ENCODE measurements around the gene TTLL10. TPM values are rescaled to one million over a fixed set of nuclear protein-coding genes. Genes with fewer than 3 reads are reported as not detected.

TTLL10 gene
- total and polyA plus RNA-seq, 2 experiments from 2014 or later = not detected

GRCh38 chr1:1202831-1203560 is 29.3 kb downstream of the TTLL10 start:
- in situ Hi-C loops (cut with MboI) = no loop called here
- H3K9ac ChIP-seq = no peak overlapping the region

GRCh38 chr1:1203561-1204424 is 30.1 kb downstream of the TTLL10 start:
- Histone ChIP-seq H3K9me2 (ENCODE audit: insufficient read depth) (no peaks in the 10 kb centered on the region), H4K20me1 (ENCODE audit: insufficient read depth) (no peaks in the 10 kb centered on the region), H3K36me3 (ENCODE audit: low read depth) (no peaks in the 10 kb centered on the region), H3K9ac (no peak overlapping the region), H2AFZ (no peak overlapping the region), H3F3A (ENCODE audit: insufficient read depth) (no peaks in the 10 kb centered on the region), H3K79me2 (ENCODE audit: insufficient read depth) (no peaks in the 10 kb centered on the region), H3K4me1 (ENCODE audit: insufficient read depth) (no peaks in the 10 kb centered on the region), H3K27me3 (replicated peaks; ENCODE audit: insufficient read depth) (no peaks in the 10 kb centered on the region), H3K9me3 (ENCODE audit: low read depth) (no peaks in the 10 kb centered on the region), H3K27ac (no peak overlapping the region), H3K4me3 (no peak overlapping the region), H3K4me2 (ENCODE audit: unreplicated experiment) (no peak overlapping the region)
- 65 to 70% methylated on average over 32 to 48 of the region's 49 CpGs for WGBS, 2 experiments (ENCODE audit: low coverage in 1 of 2, low lambda C conversion rate in 2 of 2, missing lambda C conversion rate in 2 of 2)
- no peak for DNase-seq
- no peak for TF ChIP-seq EZH2phosphoT487 (IDR thresholded peaks at IDR 0.05; ENCODE audit: insufficient read depth, low read depth)
- no peak for TF ChIP-seq EZH2 (IDR thresholded peaks at IDR 0.05; ENCODE audit: insufficient read depth, poor library complexity, severe bottlenecking)
- in situ Hi-C loops (cut with MboI) = no loop called here

More at GRCh38 chr1:1202831-1203560, 29.3 kb downstream of the TTLL10 start:
- no peak for TF ChIP-seq EZH2 (IDR thresholded peaks at IDR 0.05; ENCODE audit: insufficient read depth, poor library complexity, severe bottlenecking)
- no peak for TF ChIP-seq EZH2phosphoT487 (IDR thresholded peaks at IDR 0.05; ENCODE audit: insufficient read depth, low read depth)
- 52 to 61% methylated on average over 17 to 24 of the region's 27 CpGs for WGBS, 2 experiments (ENCODE audit: low coverage in 1 of 2, low lambda C conversion rate in 2 of 2, missing lambda C conversion rate in 2 of 2)
- no peak overlapping the region for H2AFZ ChIP-seq
- no peaks in the 10 kb centered on the region for H3F3A ChIP-seq (ENCODE audit: insufficient read depth)
- no peak overlapping the region for H3K4me2 ChIP-seq (ENCODE audit: unreplicated experiment)
- no peak overlapping the region for H3K4me3 ChIP-seq
- H3K79me2 ChIP-seq (ENCODE audit: insufficient read depth) = no peaks in the 10 kb centered on the region
- DNase-seq = no peak
- no peaks in the 10 kb centered on the region for H3K27me3 ChIP-seq (replicated peaks; ENCODE audit: insufficient read depth)
- no peaks in the 10 kb centered on the region for H4K20me1 ChIP-seq (ENCODE audit: insufficient read depth)
- no peak overlapping the region for H3K27ac ChIP-seq
- no peaks in the 10 kb centered on the region for H3K4me1 ChIP-seq (ENCODE audit: insufficient read depth)
- H3K36me3 ChIP-seq (ENCODE audit: low read depth) = no peaks in the 10 kb centered on the region
- no peaks in the 10 kb centered on the region for H3K9me3 ChIP-seq (ENCODE audit: low read depth)
- no peaks in the 10 kb centered on the region for H3K9me2 ChIP-seq (ENCODE audit: insufficient read depth)

DNA sequence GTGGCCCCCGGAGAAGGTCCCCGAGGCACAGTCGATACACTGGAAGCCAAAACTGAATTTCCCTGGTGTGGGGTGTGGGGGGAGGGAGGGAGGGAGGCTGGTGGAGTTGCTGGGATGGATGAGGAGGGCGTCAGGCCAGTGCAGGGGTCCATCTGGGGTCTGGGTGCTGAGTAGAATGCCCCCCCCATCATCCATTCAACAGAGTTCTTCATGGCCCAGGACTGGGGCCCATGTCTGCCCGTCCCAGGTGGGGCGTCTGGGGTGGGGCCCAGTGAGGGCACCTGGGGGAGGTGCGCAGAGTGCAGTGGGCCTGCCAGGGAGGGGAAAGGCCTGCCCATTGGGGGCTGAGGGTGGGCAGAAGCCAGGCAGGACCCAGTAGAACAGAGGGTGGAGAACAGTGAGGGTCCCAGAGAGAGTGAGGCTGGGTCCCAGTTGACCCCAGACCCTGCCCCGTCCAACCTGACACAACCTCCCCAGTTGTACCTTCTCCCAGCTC is 30.8 kb downstream of the TTLL10 start:
- in situ Hi-C loops (cut with MboI) = no loop called here
- no peaks in the 10 kb centered on the region for H4K20me1 ChIP-seq (ENCODE audit: insufficient read depth)
- H3K27ac ChIP-seq = no peak overlapping the region
- H3K79me2 ChIP-seq (ENCODE audit: insufficient read depth) = no peaks in the 10 kb centered on the region
- H3K4me3 ChIP-seq = no peak overlapping the region
- no peak overlapping the region for H3K9ac ChIP-seq
- DNase-seq = no peak
- no peak for TF ChIP-seq EZH2 (IDR thresholded peaks at IDR 0.05; ENCODE audit: insufficient read depth, poor library complexity, severe bottlenecking)
- TF ChIP-seq EZH2phosphoT487 (IDR thresholded peaks at IDR 0.05; ENCODE audit: insufficient read depth, low read depth) = no peak
- H3K4me2 ChIP-seq (ENCODE audit: unreplicated experiment) = no peak overlapping the region
- WGBS, 2 experiments (ENCODE audit: low coverage in 1 of 2, low lambda C conversion rate in 2 of 2, missing lambda C conversion rate in 2 of 2) = 85 to 87% methylated on average over 6 to 8 of the region's 8 CpGs
- H3K27me3 ChIP-seq (replicated peaks; ENCODE audit: insufficient read depth) = no peaks in the 10 kb centered on the region
- no peaks in the 10 kb centered on the region for H3K4me1 ChIP-seq (ENCODE audit: insufficient read depth)
- H3K9me3 ChIP-seq (ENCODE audit: low read depth) = no peaks in the 10 kb centered on the region
- no peaks in the 10 kb centered on the region for H3K36me3 ChIP-seq (ENCODE audit: low read depth)
- no peaks in the 10 kb centered on the region for H3F3A ChIP-seq (ENCODE audit: insufficient read depth)
- H3K9me2 ChIP-seq (ENCODE audit: insufficient read depth) = no peaks in the 10 kb centered on the region
- H2AFZ ChIP-seq = no peak overlapping the region

DNA sequence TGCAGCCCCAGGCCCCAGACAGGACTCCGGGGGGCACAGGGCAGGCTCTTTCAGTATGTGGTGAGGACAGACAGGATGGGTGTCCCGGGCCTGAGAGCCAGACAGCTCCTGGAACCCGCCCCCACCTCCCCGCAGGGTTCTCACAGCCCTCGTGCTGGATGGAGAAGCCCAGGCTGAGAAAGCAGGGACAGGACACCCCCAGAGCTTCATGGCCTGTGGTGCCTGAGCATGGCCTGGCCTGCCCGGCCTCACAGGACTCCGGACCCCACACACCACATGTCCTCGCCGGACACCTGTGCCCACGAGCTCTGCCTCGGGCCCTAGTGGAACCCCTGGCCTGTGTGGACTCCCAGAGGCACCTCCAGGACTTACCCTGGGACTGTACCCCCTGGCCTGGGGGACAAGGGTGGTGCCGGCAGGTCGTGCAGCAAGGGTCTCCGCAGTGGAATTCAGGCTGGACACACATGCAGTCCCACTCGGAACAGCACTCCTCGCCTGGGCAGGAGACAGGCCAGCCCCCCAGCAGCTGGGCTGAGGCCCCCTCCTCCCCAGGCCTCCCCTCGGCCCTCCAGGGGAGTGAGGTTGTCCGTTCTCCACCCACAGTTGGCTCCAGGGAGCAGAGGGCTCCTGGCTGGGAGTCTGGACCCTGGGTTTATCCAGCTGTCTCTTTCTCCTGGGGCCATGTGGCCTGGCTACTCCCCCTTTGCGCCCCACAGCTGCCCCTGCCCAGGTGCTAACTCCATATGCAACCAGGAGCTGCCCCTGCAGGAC is 31.5 kb downstream of the TTLL10 start:
- TF ChIP-seq EZH2phosphoT487 (IDR thresholded peaks at IDR 0.05; ENCODE audit: insufficient read depth, low read depth) (no peak), EZH2 (IDR thresholded peaks at IDR 0.05; ENCODE audit: insufficient read depth, poor library complexity, severe bottlenecking) (no peak)
- H3K4me2 ChIP-seq (ENCODE audit: unreplicated experiment) = no peak overlapping the region

More for the DNA sequence above, 31.5 kb downstream of the TTLL10 start:
- Histone ChIP-seq H3K79me2 (ENCODE audit: insufficient read depth) (no peaks in the 10 kb centered on the region), H3K9ac (no peak overlapping the region), H3K27me3 (replicated peaks; ENCODE audit: insufficient read depth) (no peaks in the 10 kb centered on the region), H3K4me1 (ENCODE audit: insufficient read depth) (no peaks in the 10 kb centered on the region), H3K4me3 (no peak overlapping the region), H3K9me3 (ENCODE audit: low read depth) (no peaks in the 10 kb centered on the region), H2AFZ (no peak overlapping the region), H3F3A (ENCODE audit: insufficient read depth) (no peaks in the 10 kb centered on the region), H3K27ac (no peak overlapping the region), H3K36me3 (ENCODE audit: low read depth) (no peaks in the 10 kb centered on the region), H3K9me2 (ENCODE audit: insufficient read depth) (no peaks in the 10 kb centered on the region), H4K20me1 (ENCODE audit: insufficient read depth) (no peaks in the 10 kb centered on the region)
- in situ Hi-C loops (cut with MboI) = no loop called here
- 77 to 86% methylated on average over 13 to 17 of the region's 19 CpGs for WGBS, 2 experiments (ENCODE audit: low coverage in 1 of 2, low lambda C conversion rate in 2 of 2, missing lambda C conversion rate in 2 of 2)
- DNase-seq = no peak

Data from GM23248 (cell line).